GM12892 (cell line): ENCODE results near the gene ABCB8.

ENCODE experiments used
- POLR2A ChIP-seq: IDR thresholded peaks from 2 replicates; pipeline ENCODE4 v1.6.1; 2011; ENCODE audit warnings: low read depth, low read length, control low read depth
- POLR2AphosphoS5 ChIP-seq: IDR thresholded peaks from 2 replicates; pipeline ENCODE4 v1.6.1; 2011; ENCODE audit warnings: low read depth, low read length, control low read depth

- TF ChIP-seq POLR2A (no peak), POLR2AphosphoS5 (no peak)
Observed at GRCh38 chr7:151011097-151011409, 17.2 kb upstream of the ABCB8 start.
